Activated CD8-positive, alpha-beta T cell treated with anti-CD3 and anti-CD28 coated beads, Interleukin-2, amount 10 ng/mL, durations not matched to agents 7 days and 5 days (primary cell): ENCODE data around the gene ADAM11. TPM values are rescaled to one million over a fixed set of nuclear protein-coding genes. Genes with fewer than 3 reads are reported as not detected.
"Not testable (repeated sequence)": the region's sequence is repeated elsewhere in the genome, so short reads cannot be mapped to it uniquely, and the experiment has no call there.

Experiments
- ATAC-seq: fragments of 150-1000 bp; cut with Tn5 transposase; one replicate; pipeline ENCODE4 v1.10.0; 2021; ENCODE audit warnings: moderate library complexity
- CTCF ChIA-PET: fragments of 350-600 bp; sonication (Branson Sonifier 250); formaldehyde crosslinking; loops from one replicate; lab custom pipeline; 2021; ENCODE audit warnings: antibody characterized with exemption; lab: Charles Lee
- POLR2A ChIA-PET: fragments of 350-600 bp; sonication (Branson Sonifier 250); formaldehyde crosslinking; loops from one replicate; lab custom pipeline; 2021; ENCODE audit warnings: antibody characterized with exemption; lab: Charles Lee
- DNase-seq: peaks from one replicate; pipeline ENCODE4 v3.0.0-alpha.2; 2020
- H3K27ac Mint-ChIP-seq: one replicate; pipeline ENCODE4 v1.8.0; 2021; ENCODE audit warnings: mild to moderate bottlenecking, mixed read lengths
- H3K27me3 Mint-ChIP-seq: one replicate; pipeline ENCODE4 v1.8.0; 2021; ENCODE audit warnings: low read depth, mixed read lengths
- H3K36me3 Mint-ChIP-seq: one replicate; pipeline ENCODE4 v1.8.0; 2021; ENCODE audit warnings: low read depth, mixed read lengths
- H3K4me1 Mint-ChIP-seq: one replicate; pipeline ENCODE4 v1.8.0; 2021; ENCODE audit warnings: low read depth, mixed read lengths
- H3K4me3 Mint-ChIP-seq: one replicate; pipeline ENCODE4 v1.8.0; 2021; ENCODE audit warnings: mild to moderate bottlenecking, mixed read lengths
- H3K9me3 Mint-ChIP-seq: one replicate; pipeline ENCODE4 v1.8.0; 2022; ENCODE audit warnings: mixed read lengths; ENCODE audit not compliant: insufficient read depth
- total RNA-seq, 2 experiments: library from RNA; stranded (reverse); gene quantifications; one replicate each; pipeline ENCODE4 v1.2.3, GENCODE V29; 2021

ADAM11 gene
- under 1 TPM; 0.24 to 0.39 TPM for total RNA-seq

GRCh38 chr17:44758414-44759085 lies at the start of gene ADAM11:
TSS of gene ADAM11 (plus strand) at chr17:44758988. CDS start at chr17:44759200, 212 bp downstream.
- CTCF ChIA-PET = no interaction called here
- Mint-ChIP-seq H3K4me1 (no peaks in the 10 kb centered on the region), H3K27ac (no peak within 1 kb of the TSS), H3K9me3 (no peaks in the 10 kb centered on the region), H3K4me3 (no peak within 1 kb of the TSS), H3K27me3 (peaks cover 26% of the 10 kb centered on the region), H3K36me3 (no peaks in the 10 kb centered on the region)
- POLR2A ChIA-PET = no interaction called here
- DNase-seq (no peak), ATAC-seq (peak; percentile 54)

- DNase-seq = no peak
- Mint-ChIP-seq H3K4me1 (no peaks in the 10 kb centered on the region), H3K27me3 (no peaks in the 10 kb centered on the region), H3K4me3 (no peak overlapping the region), H3K9me3 (no peaks in the 10 kb centered on the region), H3K36me3 (peaks cover 30% of the 10 kb centered on the region), H3K27ac (no peak overlapping the region)
- no peak for ATAC-seq
- POLR2A ChIA-PET = interaction anchor here (0.6 kb wide), 1 partner anchor 70 kb away, joined by 3 read pairs; no protein-coding TSS in a partner anchor
- CTCF ChIA-PET = no interaction called here
These were observed 39.3 kb upstream of the ADAM11 start for GRCh38 chr17:44719444-44719843.

GRCh38 chr17:44722254-44722653 lies 36.5 kb upstream of the ADAM11 start:
- ChIA-PET POLR2A (no interaction called here), CTCF (no interaction called here)
- ATAC-seq = no peak
- Mint-ChIP-seq H3K4me1 (no peaks in the 10 kb centered on the region), H3K36me3 (peaks cover 27% of the 10 kb centered on the region), H3K9me3 (no peaks in the 10 kb centered on the region), H3K27ac (no peak overlapping the region), H3K4me3 (no peak overlapping the region), H3K27me3 (no peaks in the 10 kb centered on the region)
- DNase-seq = no peak

- H3K36me3 Mint-ChIP-seq = peaks cover 32% of the 10 kb centered on the region
- H3K27me3 Mint-ChIP-seq, H3K9me3 Mint-ChIP-seq, CTCF ChIA-PET, ATAC-seq, H3K4me1 Mint-ChIP-seq, POLR2A ChIA-PET, H3K4me3 Mint-ChIP-seq, H3K27ac Mint-ChIP-seq, DNase-seq: not testable (repeated sequence)
These were observed 32.7 kb upstream of the ADAM11 start for GRCh38 chr17:44726121-44726520.

- no peaks in the 10 kb centered on the region for H3K4me1 Mint-ChIP-seq
- ChIA-PET CTCF (no interaction called here), POLR2A (no interaction called here)
- no peaks in the 10 kb centered on the region for H3K27me3 Mint-ChIP-seq
- DNase-seq (no peak), ATAC-seq (no peak)
- peaks cover 58% of the 10 kb centered on the region for H3K36me3 Mint-ChIP-seq
- no peak overlapping the region for H3K4me3 Mint-ChIP-seq
- no peaks in the 10 kb centered on the region for H3K9me3 Mint-ChIP-seq
- no peak overlapping the region for H3K27ac Mint-ChIP-seq
These were observed 25.0 kb upstream of the ADAM11 start for GRCh38 chr17:44733753-44734152.

GRCh38 chr17:44734272-44734671 lies 24.5 kb upstream of the ADAM11 start:
- ATAC-seq (no peak), DNase-seq (no peak)
- peaks cover 58% of the 10 kb centered on the region for H3K36me3 Mint-ChIP-seq
- H3K27me3 Mint-ChIP-seq = no peaks in the 10 kb centered on the region
- ChIA-PET CTCF (no interaction called here), POLR2A (no interaction called here)
- H3K4me3 Mint-ChIP-seq = no peak overlapping the region
- H3K9me3 Mint-ChIP-seq = no peaks in the 10 kb centered on the region
- no peaks in the 10 kb centered on the region for H3K4me1 Mint-ChIP-seq
- H3K27ac Mint-ChIP-seq = no peak overlapping the region

GRCh38 chr17:44736551-44737240 lies 22.1 kb upstream of the ADAM11 start:
- Mint-ChIP-seq H3K36me3 (peaks cover 43% of the 10 kb centered on the region), H3K4me3 (no peak overlapping the region), H3K27me3 (no peaks in the 10 kb centered on the region), H3K4me1 (no peaks in the 10 kb centered on the region), H3K9me3 (no peaks in the 10 kb centered on the region), H3K27ac (no peak overlapping the region)
- ChIA-PET POLR2A (no interaction called here), CTCF (interaction anchor here (0.8 to 1.2 kb wide), 5 partner anchors 38 to 129 kb away, joined by 3 to 4 read pairs (median 3); no protein-coding TSS in a partner anchor)
- DNase-seq (no peak), ATAC-seq (no peak)

GRCh38 chr17:44738214-44738906 lies 20.4 kb upstream of the ADAM11 start:
- H3K4me1 Mint-ChIP-seq = no peaks in the 10 kb centered on the region
- no peak overlapping the region for H3K4me3 Mint-ChIP-seq
- ChIA-PET CTCF (no interaction called here), POLR2A (no interaction called here)
- no peak overlapping the region for H3K27ac Mint-ChIP-seq
- no peaks in the 10 kb centered on the region for H3K9me3 Mint-ChIP-seq
- no peak for DNase-seq
- H3K27me3 Mint-ChIP-seq = no peaks in the 10 kb centered on the region
- peaks cover 44% of the 10 kb centered on the region for H3K36me3 Mint-ChIP-seq
- ATAC-seq = no peak

- CTCF ChIA-PET = no interaction called here
- DNase-seq = no peak
- no peaks in the 10 kb centered on the region for H3K9me3 Mint-ChIP-seq
- POLR2A ChIA-PET = no interaction called here
- H3K4me1 Mint-ChIP-seq = no peaks in the 10 kb centered on the region
- no peaks in the 10 kb centered on the region for H3K27me3 Mint-ChIP-seq
- no peak for ATAC-seq
- no peak overlapping the region for H3K4me3 Mint-ChIP-seq
- H3K36me3 Mint-ChIP-seq = peaks cover 37% of the 10 kb centered on the region
- no peak overlapping the region for H3K27ac Mint-ChIP-seq
These were observed 17.5 kb upstream of the ADAM11 start for GRCh38 chr17:44741316-44741715.

- H3K27me3 Mint-ChIP-seq = no peaks in the 10 kb centered on the region
- DNase-seq (no peak), ATAC-seq (no peak)
- no peak overlapping the region for H3K4me3 Mint-ChIP-seq
- H3K4me1 Mint-ChIP-seq = peaks cover 5% of the 10 kb centered on the region
- H3K9me3 Mint-ChIP-seq = no peaks in the 10 kb centered on the region
- H3K36me3 Mint-ChIP-seq = peaks cover 27% of the 10 kb centered on the region
- ChIA-PET POLR2A (interaction anchor here (0.7 kb wide), 1 partner anchor 55 kb away, joined by 4 read pairs; no protein-coding TSS in a partner anchor), CTCF (no interaction called here)
- no peak overlapping the region for H3K27ac Mint-ChIP-seq
These were observed 13.5 kb upstream of the ADAM11 start for GRCh38 chr17:44745301-44745700.

GRCh38 chr17:44745738-44746137 lies 13.1 kb upstream of the ADAM11 start:
- DNase-seq, H3K4me3 Mint-ChIP-seq, CTCF ChIA-PET, H3K9me3 Mint-ChIP-seq, H3K4me1 Mint-ChIP-seq, H3K27me3 Mint-ChIP-seq, H3K27ac Mint-ChIP-seq, POLR2A ChIA-PET, ATAC-seq: not testable (repeated sequence)
- peaks cover 29% of the 10 kb centered on the region for H3K36me3 Mint-ChIP-seq

- peaks cover 28% of the 10 kb centered on the region for H3K36me3 Mint-ChIP-seq
- POLR2A ChIA-PET = no interaction called here
- H3K27ac Mint-ChIP-seq = peak overlapping the region; percentile 39
- H3K9me3 Mint-ChIP-seq = no peaks in the 10 kb centered on the region
- CTCF ChIA-PET = interaction anchor here (1.0 kb wide), 1 partner anchor 31 kb away, joined by 3 read pairs; no protein-coding TSS in a partner anchor
- DNase-seq = no peak
- no peaks in the 10 kb centered on the region for H3K27me3 Mint-ChIP-seq
- peaks cover 5% of the 10 kb centered on the region for H3K4me1 Mint-ChIP-seq
- H3K4me3 Mint-ChIP-seq = no peak overlapping the region
- no peak for ATAC-seq
These were observed 11.2 kb upstream of the ADAM11 start for GRCh38 chr17:44747566-44747965.
